HCT116 (cell line): Measurements from ENCODE around the gene STK32B.

Experiments used
- EZH2phosphoT487 ChIP-seq: fragments of 200-600 bp; IDR thresholded peaks from 2 replicates; pipeline ENCODE4 v1.6.1; 2018; ENCODE audit warnings: antibody characterized with exemption, borderline replicate concordance
- TF ChIP-seq, protein P1 (sequence below), 3 experiments: fragments of 200-600 bp in 1 of 3; sonication (generic) in 1 of 3; IDR thresholded peaks in 2 of 3; conservative IDR thresholded peaks in 1 of 3; 2 replicates each; pipeline ENCODE4 v1.5.1; 2012 to 2017; ENCODE audit warnings: low read depth in 2 of 3, low read length in 2 of 3, antibody characterized with exemption in 1 of 3, borderline replicate concordance in 1 of 3, control low read depth in 1 of 3, mild to moderate bottlenecking in 1 of 3, mixed read lengths in 1 of 3, mixed run types in 1 of 3, moderate library complexity in 1 of 3; ENCODE audit not compliant: insufficient read depth in 1 of 3
- TF ChIP-seq, protein P2 (sequence below): IDR thresholded peaks from 2 replicates; pipeline ENCODE4 v1.6.1; 2012

DNA sequence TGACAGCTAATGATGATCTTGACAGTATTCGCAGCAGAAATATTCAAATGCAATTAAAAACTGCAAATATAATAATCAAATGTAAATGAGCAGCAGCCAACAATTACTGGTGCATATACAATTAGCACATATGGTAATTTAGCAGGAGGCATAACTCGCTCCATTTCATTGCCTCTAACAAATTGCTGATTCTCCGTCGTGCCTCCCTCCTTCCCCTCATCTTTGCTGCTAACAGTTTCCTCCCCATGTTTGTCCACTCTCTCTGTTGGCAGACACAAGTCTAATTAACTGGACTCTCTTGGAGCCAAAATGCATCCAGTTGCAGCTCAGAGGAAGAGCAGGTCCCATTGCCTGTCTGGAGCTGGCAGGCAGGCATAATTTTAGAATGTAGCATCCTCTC, 210.6 kb downstream of the STK32B start:
- TF ChIP-seq, protein P1, sequence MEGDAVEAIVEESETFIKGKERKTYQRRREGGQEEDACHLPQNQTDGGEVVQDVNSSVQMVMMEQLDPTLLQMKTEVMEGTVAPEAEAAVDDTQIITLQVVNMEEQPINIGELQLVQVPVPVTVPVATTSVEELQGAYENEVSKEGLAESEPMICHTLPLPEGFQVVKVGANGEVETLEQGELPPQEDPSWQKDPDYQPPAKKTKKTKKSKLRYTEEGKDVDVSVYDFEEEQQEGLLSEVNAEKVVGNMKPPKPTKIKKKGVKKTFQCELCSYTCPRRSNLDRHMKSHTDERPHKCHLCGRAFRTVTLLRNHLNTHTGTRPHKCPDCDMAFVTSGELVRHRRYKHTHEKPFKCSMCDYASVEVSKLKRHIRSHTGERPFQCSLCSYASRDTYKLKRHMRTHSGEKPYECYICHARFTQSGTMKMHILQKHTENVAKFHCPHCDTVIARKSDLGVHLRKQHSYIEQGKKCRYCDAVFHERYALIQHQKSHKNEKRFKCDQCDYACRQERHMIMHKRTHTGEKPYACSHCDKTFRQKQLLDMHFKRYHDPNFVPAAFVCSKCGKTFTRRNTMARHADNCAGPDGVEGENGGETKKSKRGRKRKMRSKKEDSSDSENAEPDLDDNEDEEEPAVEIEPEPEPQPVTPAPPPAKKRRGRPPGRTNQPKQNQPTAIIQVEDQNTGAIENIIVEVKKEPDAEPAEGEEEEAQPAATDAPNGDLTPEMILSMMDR (IDR thresholded peaks at IDR 0.05 in 2 of 3, conservative IDR thresholded peaks at IDR 0.05 in 1 of 3; ENCODE audit: borderline replicate concordance in 1 of 3, insufficient read depth in 1 of 3, low read depth in 2 of 3, low read length in 2 of 3) = no peak
- no peak for TF ChIP-seq EZH2phosphoT487
- TF ChIP-seq, protein P2, sequence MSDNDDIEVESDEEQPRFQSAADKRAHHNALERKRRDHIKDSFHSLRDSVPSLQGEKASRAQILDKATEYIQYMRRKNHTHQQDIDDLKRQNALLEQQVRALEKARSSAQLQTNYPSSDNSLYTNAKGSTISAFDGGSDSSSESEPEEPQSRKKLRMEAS = no peak
